Right cardiac atrium (tissue), 5 donors: Measurements from ENCODE around the gene SMARCE1. TPM values are rescaled to one million over a fixed set of nuclear protein-coding genes. Genes with fewer than 3 reads are reported as not detected.
"Not testable (repeated sequence)": the region's sequence is repeated elsewhere in the genome, so short reads cannot be mapped to it uniquely, and the experiment has no call there.

Source experiments
- ATAC-seq, 2 donors: fragments of 200-7000 bp; cut with Tn5 transposase; one replicate each; pipeline versions ENCODE4 v1.8.0 to v1.9.1; 2020; ENCODE audit warnings: moderate library complexity in 2 of 2, mild to moderate bottlenecking in 1 of 2
- DNase-seq, 3 donors: peaks; one replicate each; pipeline ENCODE4 v3.0.0-alpha.2; 2020
- H3K27ac ChIP-seq: one replicate; pipeline ENCODE4 v1.5.1; 2013; ENCODE audit warnings: mild to moderate bottlenecking, low read length, control low read depth, moderate library complexity
- H3K27me3 ChIP-seq: one replicate; pipeline ENCODE4 v1.6.1; 2013; ENCODE audit not compliant: control insufficient read depth, insufficient read depth
- H3K4me1 ChIP-seq: one replicate; pipeline ENCODE4 v1.6.1; 2013; ENCODE audit warnings: low read length; ENCODE audit not compliant: control insufficient read depth, insufficient read depth
- H3K4me3 ChIP-seq: one replicate; pipeline ENCODE4 v1.5.1; 2013; ENCODE audit warnings: low read length, control low read depth
- H3K9me3 ChIP-seq: one replicate; pipeline ENCODE4 v1.6.1; 2013; ENCODE audit warnings: low read length; ENCODE audit not compliant: control insufficient read depth
- WGBS: extraction: QIAGEN DNeasy Blood & Tissue Kit; methylation state at CpG from one replicate; pipeline ENCODE4 v1.1.7; 2013; 5-methylcytosine and 5-hydroxymethylcytosine counted together
- intact Hi-C, 4 donors: fragments of 100-400 bp; cut with DNase I; formaldehyde crosslinking; loops; one replicate each; pipeline versions ENCODE4 v1.11.0 to v1.14.0; 2022 to 2023
- polyA plus RNA-seq: library from polyadenylated mRNA; stranded (reverse); fragments of 200-250 nt; gene quantifications from one replicate; pipeline ENCODE4 v1.2.3, GENCODE V29; 2013
- total RNA-seq, 4 donors: library from RNA; stranded (reverse); fragmentation: NEBNext Ultra II Directional; extraction: Animal tissue kit (Norgen Biotek cat#: 25700); gene quantifications; one replicate each; pipeline ENCODE4 v1.2.1, GENCODE V29; 2021
- donor health status: healthy with polysubstance abuse.
- donor health status: DM: no; HTN: yes; CAD: no.
- donor health status: DM: no; HTN: no; CAD: no.
- donor health status: DM: no; HTN: yes; CAD: no; lungs with severe emphysema.
- donor health status: DM: yes; HTN: yes; CAD: no.

The SMARCE1 gene
- total and polyA plus RNA-seq, 5 donors: 51.8 to 72.0 (median 71.0) TPM

DNA sequence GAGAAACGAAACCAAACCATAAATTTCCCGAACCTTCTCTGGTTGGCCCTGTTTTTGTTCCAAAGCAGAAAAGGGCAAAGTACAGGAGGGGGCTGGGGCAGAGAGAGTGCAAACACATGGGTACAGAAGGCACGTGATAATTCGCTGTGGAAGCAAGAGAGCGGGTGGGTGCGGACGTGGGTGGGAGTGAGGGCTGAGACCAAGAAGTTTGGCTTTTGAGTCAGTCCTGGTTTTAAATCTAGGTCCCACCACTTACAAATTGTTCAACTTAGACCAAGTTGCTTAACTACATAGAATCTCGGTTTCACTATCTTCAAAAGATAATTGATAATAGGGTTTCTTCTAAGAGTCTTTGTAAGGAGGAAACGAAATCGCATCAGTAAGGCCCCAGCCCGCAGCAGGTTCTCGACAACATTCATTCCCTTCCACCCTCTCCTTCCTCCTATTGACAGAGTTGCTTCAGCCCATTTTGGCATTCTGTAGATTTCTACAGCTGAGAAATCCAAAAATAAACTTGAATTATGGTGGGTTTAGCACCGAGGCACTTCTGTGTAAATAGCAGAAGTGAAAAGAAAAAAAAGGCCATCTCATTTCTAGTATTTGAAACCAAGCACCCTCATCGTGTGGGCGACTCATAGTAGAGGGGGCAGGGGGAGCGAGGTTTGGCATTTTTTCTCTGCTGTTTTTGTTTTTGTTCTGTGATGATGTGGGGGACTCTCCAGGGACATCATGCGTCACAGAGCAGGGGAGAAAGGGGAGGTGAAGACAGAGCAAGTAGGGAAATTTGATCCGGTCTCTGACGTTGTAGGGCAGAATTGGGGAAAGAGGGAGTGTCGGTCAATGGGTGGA, 48.8 kb downstream of the SMARCE1 start:
- Histone ChIP-seq H3K27me3 (no peaks in the 10 kb centered on the region), H3K27ac (peak overlapping the region; percentile 20), H3K4me1 (no peaks in the 10 kb centered on the region), H3K4me3 (no peak overlapping the region), H3K9me3 (no peaks in the 10 kb centered on the region)
- DNase-seq: peak in 2 of 3 donors; percentile 57 to 74
- 70% methylated on average over 20 of the region's 20 CpGs for WGBS
- intact Hi-C loops: no loop called here
- ATAC-seq: peak; percentile 71 to 79

DNA sequence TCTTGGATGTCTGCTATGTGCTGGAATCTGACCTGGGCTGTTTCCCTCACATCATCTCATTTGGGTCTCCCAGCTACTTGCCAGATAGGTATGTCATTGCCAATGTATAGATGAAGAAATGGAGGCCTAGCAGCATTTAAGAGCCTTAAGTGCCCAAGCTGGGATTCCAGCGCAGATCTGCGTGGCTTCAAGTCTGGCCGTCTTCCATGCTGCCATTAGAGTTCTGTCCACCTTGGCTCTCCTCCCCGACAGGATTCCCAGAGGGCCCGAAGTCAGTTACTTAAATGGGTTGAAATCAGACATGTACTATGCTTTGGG, 49.4 kb downstream of the SMARCE1 start:
- intact Hi-C loops: no loop called here
- H3K27ac ChIP-seq: no peak overlapping the region

DNA sequence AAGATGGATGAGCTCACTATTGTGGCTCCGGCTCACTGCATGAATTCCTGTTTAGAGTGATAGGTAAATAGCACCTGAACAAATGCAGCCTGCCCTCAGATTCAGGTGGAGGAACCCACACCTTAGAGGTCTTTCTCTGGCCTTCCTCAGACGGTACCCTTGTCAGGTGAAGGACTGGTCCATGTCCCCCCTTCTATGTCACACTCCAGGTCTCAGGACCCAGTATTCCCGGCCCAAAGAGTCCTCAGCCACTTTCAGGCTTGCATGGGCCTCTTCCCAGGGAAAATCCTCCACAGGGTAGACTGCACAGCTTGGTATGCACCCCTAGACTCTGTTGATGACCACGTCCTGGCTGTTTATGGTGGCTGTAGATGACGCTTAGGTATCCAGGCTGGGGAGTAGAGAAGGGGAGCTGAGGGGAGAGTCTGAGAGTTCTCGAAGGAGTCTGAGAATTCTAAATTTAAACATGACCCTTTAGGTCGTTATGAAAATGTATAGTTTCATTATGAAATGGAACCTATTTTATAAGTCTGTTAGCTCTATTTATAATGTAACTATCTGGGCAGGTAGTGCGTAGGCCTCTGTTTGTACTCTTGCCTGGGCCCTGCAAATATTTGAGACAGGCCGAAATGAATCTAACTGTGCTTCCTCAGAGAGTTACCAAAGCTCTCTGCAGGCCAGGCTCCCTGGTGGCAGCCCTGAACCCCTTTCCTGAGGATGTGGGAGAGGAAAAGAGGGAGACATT, 49.9 kb downstream of the SMARCE1 start:
- Histone ChIP-seq H3K4me1 (no peaks in the 10 kb centered on the region), H3K4me3 (no peak overlapping the region), H3K9me3 (no peaks in the 10 kb centered on the region), H3K27me3 (no peaks in the 10 kb centered on the region), H3K27ac (no peak overlapping the region)
- 92% methylated on average over 9 of the region's 9 CpGs for WGBS
- no peak for ATAC-seq
- DNase-seq: no peak
- intact Hi-C loops: no loop called here

More for the DNA sequence above, 49.4 kb downstream of the SMARCE1 start:
- DNase-seq: no peak
- Histone ChIP-seq H3K9me3 (no peaks in the 10 kb centered on the region), H3K4me3 (no peak overlapping the region), H3K4me1 (no peaks in the 10 kb centered on the region), H3K27me3 (no peaks in the 10 kb centered on the region)
- 73% methylated on average over 5 of the region's 5 CpGs for WGBS
- ATAC-seq: no peak

DNA sequence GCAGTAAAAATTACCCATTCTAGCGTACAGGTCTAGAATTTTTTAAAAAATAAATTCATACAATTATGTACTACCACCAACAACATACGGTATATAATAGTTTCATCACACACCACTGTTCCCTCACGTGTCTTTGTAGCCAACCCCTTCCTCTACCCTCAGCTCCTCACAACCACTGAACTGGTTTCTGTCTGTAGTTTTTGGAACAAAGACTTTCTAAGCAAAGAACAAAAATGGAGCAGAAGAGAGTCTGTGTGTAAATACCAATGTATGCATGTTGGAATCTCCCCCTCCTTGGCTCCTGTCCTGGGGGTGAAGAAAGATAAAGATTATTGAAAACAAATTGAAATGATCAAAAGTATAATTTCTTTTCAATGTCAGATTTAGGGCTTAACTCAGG, 50.5 kb downstream of the SMARCE1 start:
- no peak for DNase-seq

DNA sequence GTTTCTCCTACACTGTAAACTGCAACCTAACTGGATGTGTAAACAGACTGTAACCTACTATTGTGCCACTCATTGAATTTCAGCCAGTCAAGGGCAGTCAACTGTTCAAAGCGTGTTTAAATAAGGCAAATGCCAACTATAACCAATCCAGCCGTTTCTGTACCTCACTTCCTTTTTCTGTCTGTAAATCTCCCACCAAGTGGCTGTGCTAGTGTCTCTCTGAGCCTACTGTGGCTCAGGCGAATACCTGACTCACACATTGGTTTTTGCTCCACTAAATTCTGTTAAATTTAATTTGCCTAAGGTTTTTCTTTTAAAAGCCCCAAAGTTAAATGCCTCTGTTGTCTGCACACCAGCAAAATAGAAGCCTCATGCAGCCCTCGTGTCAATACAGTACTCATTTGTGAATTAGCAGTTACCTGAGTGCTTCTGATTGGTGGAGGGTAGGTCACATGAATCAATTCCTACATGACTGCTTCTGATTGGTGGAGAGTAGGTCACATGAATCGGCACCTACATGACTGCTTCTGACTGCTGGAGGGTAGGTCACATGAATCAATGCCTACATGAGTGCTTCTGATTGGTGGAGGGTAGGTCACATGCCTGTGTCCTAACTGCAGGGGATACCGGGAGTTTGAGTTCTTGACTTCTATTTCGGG, 51.2 kb downstream of the SMARCE1 start:
- Histone ChIP-seq H3K27me3 (no peaks in the 10 kb centered on the region), H3K4me1 (no peaks in the 10 kb centered on the region), H3K9me3 (no peaks in the 10 kb centered on the region), H3K27ac (no peak overlapping the region), H3K4me3 (no peak overlapping the region)
- 80% methylated on average over 7 of the region's 7 CpGs for WGBS
- intact Hi-C loops: no loop called here
- ATAC-seq (no peak), DNase-seq (no peak)

More for the DNA sequence above, 50.5 kb downstream of the SMARCE1 start:
- Histone ChIP-seq H3K4me3 (no peak overlapping the region), H3K4me1 (no peaks in the 10 kb centered on the region), H3K27me3 (no peaks in the 10 kb centered on the region), H3K27ac (no peak overlapping the region), H3K9me3 (no peaks in the 10 kb centered on the region)
- no peak for ATAC-seq
- WGBS: 88% methylated on average over 3 of the region's 3 CpGs
- intact Hi-C loops: no loop called here

DNA sequence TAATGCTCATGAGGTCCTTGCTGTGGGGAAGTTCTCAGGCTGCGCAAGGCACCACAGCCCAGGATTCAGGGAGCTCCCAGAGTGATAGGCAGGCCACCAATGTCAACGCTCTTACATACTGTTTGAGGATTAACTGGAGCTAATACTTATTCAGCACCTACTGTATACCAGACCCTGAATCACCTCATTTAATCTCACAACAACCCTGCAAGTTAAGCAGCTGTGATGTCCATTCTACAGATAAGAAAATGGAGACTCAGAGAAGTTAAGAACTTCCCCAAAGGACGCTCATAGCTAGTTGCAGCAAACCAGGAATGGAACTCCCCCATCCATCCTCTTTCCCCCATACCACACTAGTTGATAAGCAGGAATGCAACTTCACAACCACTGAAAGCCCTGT, 56.9 kb downstream of the SMARCE1 start:
- Histone ChIP-seq H3K4me3 (no peak overlapping the region), H3K27me3 (no peaks in the 10 kb centered on the region), H3K4me1 (peaks cover 2% of the 10 kb centered on the region), H3K27ac (no peak overlapping the region), H3K9me3 (no peaks in the 10 kb centered on the region)
- WGBS: 91% methylated on average over 3 of the region's 3 CpGs
- no peak for DNase-seq
- intact Hi-C loops: no loop called here
- ATAC-seq: no peak

DNA sequence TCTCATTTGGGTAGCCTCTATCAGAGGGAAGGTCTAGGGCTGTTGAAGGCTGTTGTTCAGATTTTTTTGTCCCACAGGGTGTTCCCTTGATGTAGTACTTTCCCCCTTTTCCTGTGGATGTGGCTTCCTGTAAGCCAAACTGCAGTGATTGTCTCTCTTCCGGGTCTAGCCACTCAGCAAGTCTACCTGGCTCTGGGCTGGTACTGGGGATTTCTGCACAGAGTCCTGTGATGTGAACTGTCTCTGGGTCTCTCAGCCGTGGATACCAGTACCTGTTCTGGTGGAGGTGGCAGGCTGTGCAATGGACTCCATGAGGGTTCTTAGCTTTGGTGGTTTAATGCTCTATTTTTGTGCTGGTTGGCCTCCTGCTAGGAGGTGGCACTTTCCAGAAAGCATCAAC, 59.1 kb downstream of the SMARCE1 start:
- Histone ChIP-seq H3K27me3 (no peaks in the 10 kb centered on the region), H3K4me1 (peaks cover 2% of the 10 kb centered on the region), H3K9me3 (no peaks in the 10 kb centered on the region), H3K27ac (no peak overlapping the region), H3K4me3 (no peak overlapping the region)
- intact Hi-C loops: no loop called here
- DNase-seq (no peak), ATAC-seq (no peak)
- 78% methylated on average over 2 of the region's 2 CpGs for WGBS

DNA sequence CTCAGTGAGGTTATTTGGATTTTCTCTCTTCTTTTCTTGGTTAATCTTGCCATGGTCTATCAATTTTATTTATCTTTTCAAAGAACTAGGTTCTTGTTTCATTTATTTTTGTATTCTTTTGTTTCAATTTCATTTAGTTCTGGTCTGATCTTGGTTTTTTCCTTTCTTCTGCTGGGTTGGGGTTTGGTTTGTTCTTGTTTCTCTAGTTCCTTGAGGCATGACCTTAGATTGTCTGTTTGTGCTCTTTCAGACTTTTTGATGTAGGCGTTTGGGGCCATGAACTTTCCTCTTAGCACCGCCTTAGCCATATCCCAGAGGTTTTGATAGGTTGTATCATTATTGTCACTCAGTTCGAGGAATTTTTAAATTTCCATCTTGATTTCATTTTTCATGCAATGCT, 61.4 kb downstream of the SMARCE1 start:
- H3K27me3 ChIP-seq, ATAC-seq, H3K4me3 ChIP-seq, H3K9me3 ChIP-seq, DNase-seq, H3K27ac ChIP-seq, intact Hi-C loops, H3K4me1 ChIP-seq: not testable (repeated sequence)
- 72% methylated on average over 3 of the region's 3 CpGs for WGBS

DNA sequence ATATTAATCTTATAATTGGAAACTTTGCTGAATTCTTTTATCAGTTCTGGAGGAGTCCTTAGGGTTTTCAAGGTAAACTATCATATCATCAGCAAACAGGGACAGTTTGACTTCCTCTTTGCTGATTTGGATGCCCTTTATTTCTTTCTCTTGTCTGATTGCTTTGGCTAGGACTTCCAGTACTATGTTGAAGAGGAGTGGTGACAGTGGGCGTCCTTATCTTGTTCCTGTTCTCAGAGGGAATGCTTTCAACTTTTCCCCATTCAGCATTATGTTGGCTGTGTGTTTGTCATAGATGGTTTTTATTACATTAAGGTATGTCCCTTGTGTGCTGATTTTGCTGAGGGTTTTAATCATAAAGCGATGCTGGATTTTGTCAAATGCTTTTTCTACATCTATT, 62.7 kb downstream of the SMARCE1 start:
- intact Hi-C loops, ATAC-seq, H3K27ac ChIP-seq, H3K4me3 ChIP-seq, H3K27me3 ChIP-seq, DNase-seq, H3K4me1 ChIP-seq, H3K9me3 ChIP-seq: not testable (repeated sequence)
- 77% methylated on average over 2 of the region's 2 CpGs for WGBS

DNA sequence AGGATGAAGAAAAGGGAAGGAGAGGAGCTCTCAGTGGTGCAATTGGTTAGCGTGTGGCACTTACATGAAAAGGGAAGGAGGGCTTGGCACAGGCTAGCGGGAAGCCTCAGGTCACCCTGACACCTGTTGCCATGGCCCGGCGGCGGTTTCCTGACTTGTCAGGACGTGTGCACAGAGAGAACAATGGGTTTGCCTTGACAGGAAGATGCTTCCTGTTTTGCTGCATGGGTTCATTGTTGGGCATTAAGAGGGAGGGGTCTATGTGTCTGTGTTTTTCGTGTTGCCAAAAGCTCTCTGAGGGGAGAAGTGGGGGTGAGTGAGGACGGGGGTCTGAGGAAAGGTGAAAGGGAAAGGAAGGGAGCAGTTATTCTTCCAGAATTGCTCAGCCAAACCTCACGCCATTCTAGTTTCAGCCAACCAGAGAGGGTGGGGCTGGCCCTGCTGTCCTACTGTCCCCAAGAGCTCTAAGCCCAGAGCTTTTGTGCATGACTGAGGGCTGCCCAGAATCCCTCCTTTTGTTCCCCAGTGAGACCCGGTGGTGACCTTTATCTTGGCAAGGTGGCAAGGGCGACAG, 65.2 kb downstream of the SMARCE1 start:
- H3K27ac ChIP-seq: peak overlapping the region; percentile 55

DNA sequence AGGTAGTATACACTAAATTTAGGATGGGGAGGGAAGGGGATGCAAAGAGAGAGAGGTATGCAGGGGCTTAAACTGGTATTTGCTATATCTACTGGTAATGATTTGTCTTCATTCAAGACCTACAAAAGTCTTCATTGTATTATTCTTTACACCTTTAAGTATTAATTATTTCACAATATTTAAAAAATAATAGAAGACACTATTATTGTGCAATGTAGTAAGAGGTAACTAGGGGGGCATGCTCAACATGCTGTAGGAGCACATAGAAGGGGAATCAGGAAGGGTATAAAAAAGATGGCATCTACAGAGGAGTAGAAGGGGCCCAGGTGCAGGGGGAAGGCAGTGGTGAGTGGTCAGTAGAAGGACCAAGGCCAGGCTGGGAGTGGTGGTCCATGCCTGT, 67.5 kb downstream of the SMARCE1 start:
- ATAC-seq (no peak), DNase-seq (no peak)
- Histone ChIP-seq H3K9me3 (no peaks in the 10 kb centered on the region), H3K4me3 (no peak overlapping the region), H3K27me3 (no peaks in the 10 kb centered on the region), H3K4me1 (peaks cover 2% of the 10 kb centered on the region), H3K27ac (no peak overlapping the region)
- intact Hi-C loops: no loop called here

More for the DNA sequence above, 65.2 kb downstream of the SMARCE1 start:
- H3K9me3 ChIP-seq: no peaks in the 10 kb centered on the region
- WGBS: 32% methylated on average over 11 of the region's 11 CpGs
- peak; percentile 83 to 91 for ATAC-seq
- intact Hi-C loops: no loop called here
- DNase-seq: peak; percentile 53 to 82 (median 80)
- H3K4me1 ChIP-seq: peaks cover 2% of the 10 kb centered on the region
- H3K27me3 ChIP-seq: no peaks in the 10 kb centered on the region
- no peak overlapping the region for H3K4me3 ChIP-seq
